GM12878 (cell line): ENCODE measurements around the gene KRTAP10-10. TPM values are rescaled to one million over a fixed set of nuclear protein-coding genes. Genes with fewer than 3 reads are reported as not detected.

ENCODE experiments used
- ATAC-seq: fragments of 200-7000 bp; cut with Tn5 transposase; 3 replicates; pipeline ENCODE4 v1.9.1; 2020; ENCODE audit warnings: mild to moderate bottlenecking, moderate library complexity
- BruUV-seq: library from RNA; stranded (reverse); fragments of 400-500 nt; replicated peaks from 2 replicates; lab custom pipeline; 2021; lab: Mats Ljungman, UMichigan
- CTCF ChIA-PET: fragments of 300-600 bp; sonication (Branson Sonifier 250); formaldehyde crosslinking; extraction: SDS; loops from one replicate; lab custom pipeline; 2021; ENCODE audit warnings: inconsistent platforms; lab: Yijun Ruan, JAX
- POLR2A ChIA-PET: fragments of 350-600 bp; formaldehyde crosslinking; extraction: SDS; loops from one replicate; lab custom pipeline; 2021; ENCODE audit warnings: inconsistent platforms; lab: Charles Lee
- RAD21 ChIA-PET: fragments of 300-600 bp; sonication (Branson Sonifier 250); formaldehyde crosslinking; loops from one replicate; lab custom pipeline; 2023; ENCODE audit warnings: antibody characterized with exemption; ENCODE audit not compliant: unreplicated experiment; lab: Charles Lee
- SMC1A ChIA-PET: fragments of 300-600 bp; sonication (Branson Sonifier 250); formaldehyde crosslinking; loops from one replicate; lab custom pipeline; 2023; ENCODE audit not compliant: unreplicated experiment, uncharacterized antibody; lab: Charles Lee
- DNase-seq: peaks from one replicate; pipeline ENCODE4 v3.0.0-alpha.2; 2011; ENCODE audit warnings: low read depth, low spot score
- FAIRE-seq: peaks from 3 replicates; lab custom pipeline; 2011; peaks lifted over from hg19 to GRCh38; lab: Jason Lieb, UNC
- H2AFZ ChIP-seq: 2 replicates; pipeline ENCODE4 v1.6.0; 2011; ENCODE audit warnings: low read depth, low read length, control low read depth; ENCODE audit not compliant: control insufficient read depth
- H3K27ac ChIP-seq: 2 replicates; pipeline ENCODE4 v1.5.1; 2011; ENCODE audit warnings: control low read depth; ENCODE audit not compliant: control insufficient read depth, insufficient read depth
- H3K27me3 ChIP-seq, 2 experiments: replicated peaks in 1 of 2; 2 replicates each; pipeline versions ENCODE4 v1.6.0 to v1.6.1; 2011; ENCODE audit warnings: low read length in 1 of 2; ENCODE audit not compliant: control insufficient read depth in 2 of 2, insufficient read depth in 2 of 2
- H3K36me3 ChIP-seq, 2 experiments: 2 replicates each; pipeline ENCODE4 v1.5.1; 2011; ENCODE audit warnings: low read length in 1 of 2; ENCODE audit not compliant: control insufficient read depth in 2 of 2, insufficient read depth in 2 of 2
- H3K4me1 ChIP-seq: 2 replicates; pipeline ENCODE4 v1.6.1; 2011; ENCODE audit warnings: mild to moderate bottlenecking, low read length, moderate library complexity, mixed read lengths; ENCODE audit not compliant: control insufficient read depth, insufficient read depth
- H3K4me2 ChIP-seq: 2 replicates; pipeline ENCODE4 v1.6.0; 2011; ENCODE audit warnings: control low read depth; ENCODE audit not compliant: control insufficient read depth, insufficient read depth
- H3K4me3 ChIP-seq: fragments of 200-600 bp; sonication (generic); 2 replicates; pipeline ENCODE4 v1.5.1; 2016
- H3K79me2 ChIP-seq: 2 replicates; pipeline ENCODE4 v1.6.0; 2011; ENCODE audit warnings: low read length; ENCODE audit not compliant: control insufficient read depth, insufficient read depth
- H3K9ac ChIP-seq: 2 replicates; pipeline ENCODE4 v1.8.0; 2011; ENCODE audit warnings: low read length, control low read depth, mixed read lengths; ENCODE audit not compliant: control insufficient read depth, insufficient read depth
- H3K9me3 ChIP-seq: replicated peaks from 3 replicates; pipeline ENCODE4 v1.5.1; 2011; ENCODE audit warnings: mild to moderate bottlenecking, low read length; ENCODE audit not compliant: control insufficient read depth, insufficient read depth
- H4K20me1 ChIP-seq: 2 replicates; pipeline ENCODE4 v1.6.0; 2011; ENCODE audit not compliant: control insufficient read depth, insufficient read depth
- ATF7 ChIP-seq: fragments of 450-650 bp; IDR thresholded peaks from 2 replicates; pipeline ENCODE4 v1.6.1; 2016; ENCODE audit warnings: low read depth, mild to moderate bottlenecking
- BCL11A ChIP-seq: IDR thresholded peaks from 2 replicates; pipeline ENCODE4 v1.6.1; 2011; ENCODE audit warnings: low read depth, low read length
- CBX3 ChIP-seq: fragments of 200-600 bp; sonication (generic); IDR thresholded peaks from 2 replicates; pipeline ENCODE4 v1.6.1; 2016; ENCODE audit warnings: low read depth, borderline replicate concordance
- EP300 ChIP-seq, 2 experiments: fragments of 150-350 bp in 1 of 2; IDR thresholded peaks; 2 replicates each; pipeline ENCODE4 v1.6.1; 2011 to 2012; ENCODE audit warnings: low read depth in 2 of 2, low read length in 2 of 2, borderline replicate concordance in 1 of 2, improper control_type of control experiment in 1 of 2, inconsistent platforms in 1 of 2; ENCODE audit not compliant: control insufficient read depth in 1 of 2
- FOXK2 ChIP-seq: fragments of 450-650 bp; IDR thresholded peaks from 2 replicates; pipeline ENCODE4 v1.6.1; 2017; ENCODE audit warnings: mild to moderate bottlenecking, moderate library complexity
- KAT2A ChIP-seq: conservative IDR thresholded peaks from 2 replicates; pipeline ENCODE4 v1.6.1; 2011; ENCODE audit warnings: low read depth, low read length; ENCODE audit not compliant: control insufficient read depth
- NFYB ChIP-seq: IDR thresholded peaks from 2 replicates; pipeline ENCODE4 v1.6.1; 2011; ENCODE audit warnings: low read depth, mild to moderate bottlenecking, low read length, improper control_type of control experiment, moderate library complexity; ENCODE audit not compliant: insufficient read depth
- POU2F2 ChIP-seq: IDR thresholded peaks from 3 replicates; pipeline ENCODE4 v1.6.1; 2011; ENCODE audit warnings: low read depth, mild to moderate bottlenecking, low read length, borderline replicate concordance
- RAD21 ChIP-seq: IDR thresholded peaks from 2 replicates; pipeline ENCODE4 v1.6.1; 2011; ENCODE audit warnings: mild to moderate bottlenecking, low read depth, low read length, moderate library complexity; ENCODE audit not compliant: insufficient read depth
- RAD51 ChIP-seq: fragments of 450-650 bp; IDR thresholded peaks from 2 replicates; pipeline ENCODE4 v1.6.1; 2016; ENCODE audit warnings: moderate library complexity, mild to moderate bottlenecking, inconsistent platforms
- SMAD1 ChIP-seq: fragments of 450-650 bp; IDR thresholded peaks from 2 replicates; pipeline ENCODE4 v1.6.1; 2018; ENCODE audit warnings: mild to moderate bottlenecking, low read depth; ENCODE audit not compliant: partially characterized antibody
- STAT1 ChIP-seq: fragments of 450-650 bp; conservative IDR thresholded peaks from 2 replicates; pipeline ENCODE4 v1.6.1; 2014; ENCODE audit warnings: antibody characterized with exemption, mild to moderate bottlenecking
- SUPT20H ChIP-seq: IDR thresholded peaks from 2 replicates; pipeline ENCODE4 v1.6.1; 2011; ENCODE audit warnings: low read depth, mild to moderate bottlenecking, low read length, moderate library complexity, borderline replicate concordance; ENCODE audit not compliant: control insufficient read depth
- WRNIP1 ChIP-seq: IDR thresholded peaks from 2 replicates; pipeline ENCODE4 v1.6.1; 2011; ENCODE audit warnings: low read depth, low read length, improper control_type of control experiment, borderline replicate concordance
- WGBS: methylation state at CpG from one replicate; pipeline ENCODE4 v1.1.6; 2016; ENCODE audit warnings: low lambda C conversion rate; ENCODE audit not compliant: insufficient replicate concordance, insufficient coverage; ENCODE audit errors: missing lambda C conversion rate; 5-methylcytosine and 5-hydroxymethylcytosine counted together
- in situ Hi-C: fragments of 300-500 bp; cut with MboI; formaldehyde crosslinking; loops from 9 replicates; pipeline ENCODE4 v1.14.3; 2018; ENCODE audit warnings: mixed read lengths
- intact Hi-C: fragments of 100-400 bp; cut with micrococcal nuclease; formaldehyde crosslinking; loops from one replicate; pipeline ENCODE4 v1.14.2; 2022; ENCODE audit not compliant: unreplicated experiment
- polyA plus RNA-seq, 11 experiments: library from polyadenylated mRNA; depleted of rRNA in 4 of 11; unstranded in 6 of 11; stranded (reverse) in 5 of 11; fragments of >200 nt; fragmentation: Nextera tagmentation in 4 of 11; fragmentation: Illumina TruSeq in 1 of 11; extraction: Ambion mirVana in 4 of 11; extraction: Trizol in 1 of 11; gene quantifications; 1 replicate in 1 of 11; 2 replicates in 10 of 11; pipeline versions ENCODE4 v1.2.1 to v1.2.3, GENCODE V29; 2011 to 2016; ENCODE audit warnings: inconsistent platforms in 2 of 11, missing spikeins in 2 of 11, low read depth in 1 of 11
- total RNA-seq, 4 experiments: library from RNA; depleted of rRNA in 3 of 4; stranded (reverse); fragments of >200 nt in 3 of 4; fragmentation: Illumina TruSeq in 1 of 4; extraction: Trizol in 1 of 4; gene quantifications; 2 replicates each; pipeline versions ENCODE4 v1.2.1 to v1.2.3, GENCODE V29; 2013 to 2021

The KRTAP10-10 gene
- total and polyA plus RNA-seq, 10 of the 15 experiments (the other 5 are each of a cell fraction or from before 2014, with no cell fraction given), result not detected

- no TSS peak for BruUV-seq
- RAD21 ChIA-PET, result no interaction called here
These were observed 24.4 kb upstream of the KRTAP10-10 start for GRCh38 chr21:44612669-44613229.

GRCh38 chr21:44613386-44614155 is 23.6 kb upstream of the KRTAP10-10 start:
- no peak for FAIRE-seq

More at GRCh38 chr21:44612669-44613229, 24.4 kb upstream of the KRTAP10-10 start:
- Histone ChIP-seq H3K79me2 (no peaks in the 10 kb centered on the region), H2AFZ (no peak overlapping the region), H3K9me3 (peaks cover 2% of the 10 kb centered on the region; the same call in 1 of the 3 replicates), H4K20me1 (no peaks in the 10 kb centered on the region), H3K9ac (no peak overlapping the region), H3K4me1 (no peaks in the 10 kb centered on the region), H3K4me2 (no peak overlapping the region), H3K4me3 (no peak overlapping the region), H3K36me3 (no peaks in the 10 kb centered on the region), H3K27ac (no peak overlapping the region), H3K27me3 (no peaks in the 10 kb centered on the region)
- in situ Hi-C loops (no loop called here), intact Hi-C loops (no loop called here)
- ATAC-seq (no peak), DNase-seq (no peak), FAIRE-seq (no peak)
- 40% methylated on average over 13 of the region's 13 CpGs for WGBS
- SMC1A ChIA-PET, result no interaction called here
- POLR2A ChIA-PET, result no interaction called here
- CTCF ChIA-PET, result no interaction called here
- TF ChIP-seq FOXK2 (no peak), SMAD1 (no peak), RAD21 (no peak), POU2F2 (no peak), RAD51 (no peak), BCL11A (no peak), CBX3 (no peak), STAT1 (no peak)
- TF ChIP-seq, all 136 proteins: peak for 0

More at GRCh38 chr21:44613386-44614155, 23.6 kb upstream of the KRTAP10-10 start:
- Histone ChIP-seq H3K79me2 (no peaks in the 10 kb centered on the region), H2AFZ (no peak overlapping the region), H3K9me3 (peaks cover 2% of the 10 kb centered on the region; the same call in 1 of the 3 replicates), H3K4me2 (no peak overlapping the region), H3K27ac (no peak overlapping the region), H3K4me3 (no peak overlapping the region), H3K36me3 (no peaks in the 10 kb centered on the region), H3K4me1 (no peaks in the 10 kb centered on the region), H4K20me1 (no peaks in the 10 kb centered on the region), H3K27me3 (no peaks in the 10 kb centered on the region), H3K9ac (no peak overlapping the region)
- 64% methylated on average over 23 of the region's 26 CpGs for WGBS
- ChIA-PET CTCF (no interaction called here), SMC1A (no interaction called here), POLR2A (no interaction called here), RAD21 (no interaction called here)
- no peak for ATAC-seq
- DNase-seq, result no peak
- intact Hi-C loops (no loop called here), in situ Hi-C loops (no loop called here)
- TF ChIP-seq KAT2A (no peak), EP300 (IDR thresholded peaks at IDR 0.05; ENCODE audit: borderline replicate concordance in 1 of 2, control insufficient read depth in 1 of 2, low read depth in 2 of 2, low read length in 2 of 2) (no peak), NFYB (no peak), WRNIP1 (no peak), ATF7 (no peak), SUPT20H (no peak)
- no TSS peak for BruUV-seq
